OCI-LY3 (cell line): ENCODE data around the gene TCF7.

ENCODE experiments used
- H2AFZ ChIP-seq: fragments of 200-600, 300-600 bp; shearing (Covaris generic); 2 replicates; pipeline ENCODE4 v1.6.0; 2014; ENCODE audit warnings: antibody characterized with exemption, low read depth, low read length
- H3K27ac ChIP-seq: fragments of 200-600, 300-600 bp; sonication (generic); 2 replicates; pipeline ENCODE4 v1.5.1; 2014; ENCODE audit warnings: mild to moderate bottlenecking, low read length, moderate library complexity, mixed read lengths
- H3K27me3 ChIP-seq: fragments of 200-600, 300-600 bp; sonication (generic); 2 replicates; pipeline ENCODE4 v1.6.1; 2014; ENCODE audit warnings: low read depth, low read length, mixed read lengths
- H3K36me3 ChIP-seq: fragments of 200-600, 300-600 bp; sonication (generic); replicated peaks from 2 replicates; pipeline ENCODE3; 2014; ENCODE audit warnings: low read depth, low read length, mixed read lengths
- H3K4me1 ChIP-seq: fragments of 300-600, 200-600 bp; sonication (generic); 2 replicates; pipeline ENCODE4 v1.6.1; 2014; ENCODE audit warnings: low read length, mixed read lengths
- H3K4me2 ChIP-seq: fragments of 200-600, 300-600 bp; sonication (generic); 2 replicates; pipeline ENCODE4 v1.6.1; 2014; ENCODE audit warnings: low read length, mixed read lengths
- H3K4me3 ChIP-seq: fragments of 300-600, 200-600 bp; sonication (generic); 2 replicates; pipeline ENCODE4 v1.5.1; 2014; ENCODE audit warnings: antibody characterized with exemption, mild to moderate bottlenecking, low read length, moderate library complexity
- H3K79me2 ChIP-seq: fragments of 300-600, 200-600 bp; shearing (Covaris generic); 2 replicates; pipeline ENCODE4 v1.6.1; 2014; ENCODE audit warnings: mild to moderate bottlenecking, low read length, mixed read lengths
- H3K9ac ChIP-seq: fragments of 300-600, 200-600 bp; shearing (Covaris generic); 2 replicates; pipeline ENCODE4 v1.6.0; 2014; ENCODE audit warnings: mild to moderate bottlenecking, low read length, moderate library complexity
- H3K9me3 ChIP-seq: fragments of 200-600, 300-600 bp; shearing (Covaris generic); 2 replicates; pipeline ENCODE4 v1.6.1; 2014; ENCODE audit warnings: low read length, mixed read lengths; ENCODE audit not compliant: insufficient read depth
- H4K20me1 ChIP-seq: fragments of 200-600, 300-600 bp; sonication (generic); 2 replicates; pipeline ENCODE4 v1.6.1; 2016; ENCODE audit warnings: low read length, mixed read lengths; ENCODE audit not compliant: insufficient read depth
- CTCF ChIP-seq: fragments of 200-600, 300-600 bp; sonication (generic); IDR thresholded peaks from 2 replicates; pipeline ENCODE4 v1.5.1; 2014; ENCODE audit warnings: antibody characterized with exemption, low read length, low read depth
- EZH2phosphoT487 ChIP-seq: fragments of 200-600 bp; shearing (Covaris generic); IDR thresholded peaks from 2 replicates; pipeline ENCODE4 v1.6.1; 2018; ENCODE audit warnings: antibody characterized with exemption, mixed run types, low read depth

Gene TCF7

GRCh38 chr5:134086943-134087305 is 27.6 kb upstream of the TCF7 start:
- H3K4me2 ChIP-seq: no peak overlapping the region
- H3K9me3 ChIP-seq: no peaks in the 10 kb centered on the region
- no peaks in the 10 kb centered on the region for H3K36me3 ChIP-seq
- no peak overlapping the region for H2AFZ ChIP-seq
- no peak overlapping the region for H3K9ac ChIP-seq
- H3K4me1 ChIP-seq: no peaks in the 10 kb centered on the region
- H3K4me3 ChIP-seq: no peak overlapping the region
- no peaks in the 10 kb centered on the region for H3K79me2 ChIP-seq
- H4K20me1 ChIP-seq: no peaks in the 10 kb centered on the region
- no peak for TF ChIP-seq CTCF
- no peak for TF ChIP-seq EZH2phosphoT487
- no peaks in the 10 kb centered on the region for H3K27me3 ChIP-seq
- no peak overlapping the region for H3K27ac ChIP-seq

GRCh38 chr5:134088291-134088690 is 26.2 kb upstream of the TCF7 start:
- no peaks in the 10 kb centered on the region for H3K27me3 ChIP-seq
- H3K9ac ChIP-seq: no peak overlapping the region
- no peak overlapping the region for H3K4me2 ChIP-seq
- H3K4me1 ChIP-seq: no peaks in the 10 kb centered on the region
- H3K36me3 ChIP-seq: no peaks in the 10 kb centered on the region
- H2AFZ ChIP-seq: no peak overlapping the region
- H4K20me1 ChIP-seq: no peaks in the 10 kb centered on the region
- no peak overlapping the region for H3K4me3 ChIP-seq
- no peaks in the 10 kb centered on the region for H3K79me2 ChIP-seq
- no peaks in the 10 kb centered on the region for H3K9me3 ChIP-seq
- no peak overlapping the region for H3K27ac ChIP-seq
- no peak for TF ChIP-seq EZH2phosphoT487
- TF ChIP-seq CTCF: no peak

GRCh38 chr5:134088994-134089560 is 25.4 kb upstream of the TCF7 start:
- H3K27ac ChIP-seq: no peak overlapping the region
- no peak overlapping the region for H3K4me3 ChIP-seq
- TF ChIP-seq EZH2phosphoT487 (no peak), CTCF (no peak)
- H3K27me3 ChIP-seq: no peaks in the 10 kb centered on the region
- no peak overlapping the region for H2AFZ ChIP-seq
- no peaks in the 10 kb centered on the region for H3K4me1 ChIP-seq
- no peaks in the 10 kb centered on the region for H3K79me2 ChIP-seq
- H3K9me3 ChIP-seq: no peaks in the 10 kb centered on the region
- H4K20me1 ChIP-seq: no peaks in the 10 kb centered on the region
- H3K9ac ChIP-seq: no peak overlapping the region
- no peaks in the 10 kb centered on the region for H3K36me3 ChIP-seq
- no peak overlapping the region for H3K4me2 ChIP-seq

- no peak overlapping the region for H3K27ac ChIP-seq
- H3K27me3 ChIP-seq: no peaks in the 10 kb centered on the region
- no peak overlapping the region for H3K9ac ChIP-seq
- no peak for TF ChIP-seq CTCF
- TF ChIP-seq EZH2phosphoT487: no peak
- H3K4me3 ChIP-seq: no peak overlapping the region
- no peak overlapping the region for H3K4me2 ChIP-seq
- H3K79me2 ChIP-seq: no peaks in the 10 kb centered on the region
- no peaks in the 10 kb centered on the region for H3K4me1 ChIP-seq
- no peaks in the 10 kb centered on the region for H3K36me3 ChIP-seq
- H3K9me3 ChIP-seq: no peaks in the 10 kb centered on the region
- H2AFZ ChIP-seq: no peak overlapping the region
- H4K20me1 ChIP-seq: no peaks in the 10 kb centered on the region
Observed at GRCh38 chr5:134090522-134090921, 24.0 kb upstream of the TCF7 start.
